Body of pancreas (tissue), 4 donors: Measurements from ENCODE around the gene BABAM2. TPM values are rescaled to one million over a fixed set of nuclear protein-coding genes. Genes with fewer than 3 reads are reported as not detected.

Source experiments
- ATAC-seq: fragments of 150-250 bp; one replicate; pipeline ENCODE4 v1.9.1; 2016
- DNase-seq, 4 donors: peaks; one replicate each; pipeline ENCODE4 v3.0.0-alpha.2; 2019
- H3K27ac ChIP-seq, 4 donors: fragments of 200-600 bp; sonication (generic); 1 replicate in 3 of 4; 2 replicates in 1 of 4; pipeline versions ENCODE4 v1.5.1 to v1.6.1; 2016 to 2019; ENCODE audit warnings: mild to moderate bottlenecking in 1 of 4, mixed read lengths in 1 of 4, moderate library complexity in 1 of 4
- H3K27me3 ChIP-seq, 2 donors: fragments of 200-600 bp; sonication (generic); one replicate each; pipeline ENCODE4 v1.6.0; 2016; ENCODE audit warnings: mild to moderate bottlenecking in 1 of 2
- H3K36me3 ChIP-seq, 2 donors: fragments of 200-600 bp; sonication (generic); replicated peaks in 1 of 2; 2 replicates each; pipeline ENCODE4 v1.5.1; 2016; ENCODE audit warnings: low read depth in 2 of 2; ENCODE audit not compliant: insufficient read depth in 1 of 2
- H3K4me1 ChIP-seq: fragments of 200-600 bp; sonication (generic); one replicate; pipeline ENCODE4 v1.6.0; 2016
- H3K4me3 ChIP-seq, 2 donors: fragments of 200-600 bp; sonication (generic); 1 replicate in 1 of 2; 2 replicates in 1 of 2; pipeline ENCODE4 v1.5.1; 2016 to 2019
- H3K9me3 ChIP-seq, 3 donors: fragments of 200-600 bp; sonication (generic); 1 replicate in 2 of 3; 2 replicates in 1 of 3; pipeline ENCODE4 v1.5.1; 2016
- CTCF ChIP-seq, 7 experiments: fragments of 450-650 bp in 4 of 7; fragments of 200-600 bp in 3 of 7; sonication (generic) in 3 of 7; IDR thresholded peaks; one replicate each; pipeline ENCODE4 v1.5.1; 2016 to 2019; ENCODE audit warnings: antibody characterized with exemption in 7 of 7
- POLR2A ChIP-seq, 3 donors: fragments of 450-650 bp; IDR thresholded peaks; one replicate each; pipeline ENCODE4 v1.6.1; 2016; ENCODE audit warnings: antibody characterized with exemption in 3 of 3, mild to moderate bottlenecking in 2 of 3
- WGBS, 2 donors: methylation state at CpG; one replicate each; pipeline ENCODE4 v1.1.5; 2017; 5-methylcytosine and 5-hydroxymethylcytosine counted together
- intact Hi-C: fragments of 100-400 bp; cut with DNase I; formaldehyde crosslinking; loops from one replicate; pipeline ENCODE4 v1.15.1; 2023
- total RNA-seq, 2 donors: library from RNA; depleted of rRNA; stranded (reverse); fragments of >200 nt; gene quantifications; one replicate each; pipeline ENCODE4 v1.1.0, GENCODE V29; 2016

Gene BABAM2
- total RNA-seq, 2 donors from 2014 or later: 20.5 to 22.4 TPM

GRCh38 chr2:28357948-28358667 is 467.6 kb downstream of the BABAM2 start:
- H3K4me3 ChIP-seq: no peak overlapping the region
- H3K27ac ChIP-seq: no peak overlapping the region
- ATAC-seq (no peak), DNase-seq (no peak)
- no peak for TF ChIP-seq POLR2A (IDR thresholded peaks at IDR 0.05)
- no peak for TF ChIP-seq CTCF (IDR thresholded peaks at IDR 0.05)
- 87 to 90% methylated on average over 12 to 19 of the region's 19 CpGs for WGBS, 2 donors
- no peaks in the 10 kb centered on the region for H3K9me3 ChIP-seq
- intact Hi-C loops: no loop called here
- H3K4me1 ChIP-seq: peaks cover 14% of the 10 kb centered on the region
- H3K36me3 ChIP-seq: no peaks in the 10 kb centered on the region
- H3K27me3 ChIP-seq: no peaks in the 10 kb centered on the region

GRCh38 chr2:28358668-28359201 is 468.2 kb downstream of the BABAM2 start:
- no peak for DNase-seq
- intact Hi-C loops: no loop called here
- Histone ChIP-seq H3K27me3 (no peaks in the 10 kb centered on the region), H3K27ac (no peak overlapping the region), H3K4me1 (peaks cover 14% of the 10 kb centered on the region), H3K9me3 (no peaks in the 10 kb centered on the region), H3K36me3 (no peaks in the 10 kb centered on the region), H3K4me3 (no peak overlapping the region)
- ATAC-seq: no peak
- no peak for TF ChIP-seq CTCF (IDR thresholded peaks at IDR 0.05)
- TF ChIP-seq POLR2A (IDR thresholded peaks at IDR 0.05): no peak
- WGBS, 2 donors: 95 to 100% methylated on average over 1 to 7 of the region's 7 CpGs

GRCh38 chr2:28359222-28360057 is 468.9 kb downstream of the BABAM2 start:
- TF ChIP-seq POLR2A (IDR thresholded peaks at IDR 0.05) (no peak), CTCF (IDR thresholded peaks at IDR 0.05) (no peak)
- DNase-seq (peak in 3 of 4 donors; percentile 30 to 68 (median 48)), ATAC-seq (no peak)
- H3K27me3 ChIP-seq: no peaks in the 10 kb centered on the region
- no peak overlapping the region for H3K27ac ChIP-seq
- H3K36me3 ChIP-seq: no peaks in the 10 kb centered on the region
- no peak overlapping the region for H3K4me3 ChIP-seq
- 76 to 78% methylated on average over 28 of the region's 28 CpGs for WGBS, 2 donors
- intact Hi-C loops: no loop called here
- H3K9me3 ChIP-seq: no peaks in the 10 kb centered on the region
- peaks cover 14% of the 10 kb centered on the region for H3K4me1 ChIP-seq

- H3K4me1 ChIP-seq: peaks cover 13% of the 10 kb centered on the region
- ATAC-seq (no peak), DNase-seq (no peak)
- no peaks in the 10 kb centered on the region for H3K27me3 ChIP-seq
- intact Hi-C loops: no loop called here
- TF ChIP-seq POLR2A (IDR thresholded peaks at IDR 0.05) (no peak), CTCF (IDR thresholded peaks at IDR 0.05) (no peak)
- no peak overlapping the region for H3K4me3 ChIP-seq
- H3K9me3 ChIP-seq: no peaks in the 10 kb centered on the region
- 84 to 89% methylated on average over 16 of the region's 16 CpGs for WGBS, 2 donors
- no peaks in the 10 kb centered on the region for H3K36me3 ChIP-seq
- H3K27ac ChIP-seq: no peak overlapping the region
Observed at GRCh38 chr2:28360058-28360717, 469.7 kb downstream of the BABAM2 start.
